Measurements from ENCODE around the gene NR2F2. TPM values are rescaled to one million over a fixed set of nuclear protein-coding genes. Genes with fewer than 3 reads are reported as not detected.

The NR2F2 gene
- total and polyA plus RNA-seq, 10 donors = 18.6 to 256 (median 111) TPM

DNA sequence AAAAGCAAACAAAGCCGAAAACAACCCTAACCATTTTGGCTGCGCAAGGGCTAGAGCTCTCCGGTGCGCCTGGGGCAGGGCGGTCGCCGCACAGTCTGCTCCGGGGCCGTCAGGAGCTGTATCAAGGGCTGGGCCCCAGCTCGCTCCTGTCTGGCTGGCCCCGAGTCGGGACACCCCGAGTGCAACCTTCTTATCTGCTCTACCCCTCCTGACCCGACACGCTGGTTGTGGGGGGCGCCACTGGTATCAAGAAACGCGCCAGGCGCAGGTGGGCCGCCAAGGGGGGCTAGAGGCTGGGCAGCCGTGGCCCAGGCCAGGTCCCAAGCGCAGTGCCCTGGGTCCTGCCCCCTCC lies 36.0 kb downstream of the NR2F2 start:
- intact Hi-C loops (cut with DNase I; ENCODE audit: low total_unique reads) = no loop called here
- Histone ChIP-seq H3K27ac (no peak overlapping the region), H3K36me3 (no peaks in the 10 kb centered on the region), H3K27me3 (replicated peaks in 1 of 7) (peaks cover 0 to 95% (median 42%) of the 10 kb centered on the region in 7 donors), H3K9me3 (peaks cover 0 to 12% (median 0%) of the 10 kb centered on the region in 8 donors), H3K4me1 (no peaks in the 10 kb centered on the region), H3K4me3 (no peak overlapping the region)
- WGBS, 5 donors = 23 to 31% (median 25%) methylated on average over 21 to 22 of the region's 22 CpGs
- no peak for DNase-seq
- TF ChIP-seq POLR2A (IDR thresholded peaks at IDR 0.05) = no peak
- peak in 1 of 3 donors; percentile 26 for TF ChIP-seq POLR2AphosphoS5 (IDR thresholded peaks at IDR 0.05)

DNA sequence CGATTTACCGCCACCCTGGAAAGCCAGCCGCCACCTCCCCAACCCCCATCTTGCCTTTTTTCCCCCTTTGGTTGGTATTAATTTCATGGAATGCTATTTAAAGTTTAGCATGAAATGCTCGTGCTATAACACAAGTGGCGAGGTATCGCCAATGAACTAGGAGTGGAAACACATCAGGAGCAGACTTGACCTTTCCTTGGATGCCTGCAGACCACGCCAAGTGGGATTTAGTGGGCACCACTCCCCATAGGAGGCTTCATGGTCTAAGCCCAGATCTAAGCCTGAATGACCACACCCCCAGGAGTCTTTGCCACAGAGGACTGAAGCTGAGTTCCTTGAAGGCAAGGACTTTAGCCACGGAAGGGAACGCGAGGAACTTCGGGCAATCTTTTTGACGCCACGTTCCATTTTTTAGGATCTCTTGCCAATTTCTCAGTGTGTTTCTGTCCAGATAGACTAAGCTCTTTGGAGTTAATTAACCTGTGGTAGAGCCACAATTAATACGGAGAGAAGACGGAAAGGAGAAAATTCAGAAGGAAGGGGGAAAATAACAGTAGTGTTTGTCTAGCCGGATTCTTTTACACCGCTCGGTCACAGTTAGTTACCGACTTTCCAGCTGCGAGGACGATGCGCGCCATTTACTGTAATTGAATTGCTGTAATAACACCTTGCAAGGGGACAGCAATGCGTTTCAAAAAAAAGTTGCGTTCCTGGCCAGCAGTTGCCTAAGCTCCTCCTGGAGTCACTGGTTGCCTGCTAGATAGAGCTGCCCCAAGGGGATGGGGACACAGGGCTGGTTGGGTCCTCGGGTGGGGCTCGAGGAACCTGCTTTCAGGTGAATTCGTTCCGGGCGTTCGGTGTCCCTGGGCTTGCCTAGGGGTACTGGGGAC lies 37.1 kb downstream of the NR2F2 start:
- peaks cover 0 to 12% (median 0%) of the 10 kb centered on the region in 8 donors for H3K9me3 ChIP-seq
- 15 to 32% (median 23%) methylated on average over 31 of the region's 31 CpGs for WGBS, 5 donors
- peak overlapping the region in 6 of 8 donors; percentile 13 to 51 (median 22) for H3K4me3 ChIP-seq
- no peaks in the 10 kb centered on the region for H3K36me3 ChIP-seq
- peaks cover 0 to 85% (median 36%) of the 10 kb centered on the region in 7 donors for H3K27me3 ChIP-seq (replicated peaks in 1 of 7)
- no peaks in the 10 kb centered on the region for H3K4me1 ChIP-seq
- intact Hi-C loops (cut with DNase I; ENCODE audit: low total_unique reads) = no loop called here
- DNase-seq = no peak
- H3K27ac ChIP-seq = no peak overlapping the region
- no peak for TF ChIP-seq POLR2AphosphoS5 (IDR thresholded peaks at IDR 0.05)
- no peak for TF ChIP-seq POLR2A (IDR thresholded peaks at IDR 0.05)
- TF ChIP-seq, protein P1, sequence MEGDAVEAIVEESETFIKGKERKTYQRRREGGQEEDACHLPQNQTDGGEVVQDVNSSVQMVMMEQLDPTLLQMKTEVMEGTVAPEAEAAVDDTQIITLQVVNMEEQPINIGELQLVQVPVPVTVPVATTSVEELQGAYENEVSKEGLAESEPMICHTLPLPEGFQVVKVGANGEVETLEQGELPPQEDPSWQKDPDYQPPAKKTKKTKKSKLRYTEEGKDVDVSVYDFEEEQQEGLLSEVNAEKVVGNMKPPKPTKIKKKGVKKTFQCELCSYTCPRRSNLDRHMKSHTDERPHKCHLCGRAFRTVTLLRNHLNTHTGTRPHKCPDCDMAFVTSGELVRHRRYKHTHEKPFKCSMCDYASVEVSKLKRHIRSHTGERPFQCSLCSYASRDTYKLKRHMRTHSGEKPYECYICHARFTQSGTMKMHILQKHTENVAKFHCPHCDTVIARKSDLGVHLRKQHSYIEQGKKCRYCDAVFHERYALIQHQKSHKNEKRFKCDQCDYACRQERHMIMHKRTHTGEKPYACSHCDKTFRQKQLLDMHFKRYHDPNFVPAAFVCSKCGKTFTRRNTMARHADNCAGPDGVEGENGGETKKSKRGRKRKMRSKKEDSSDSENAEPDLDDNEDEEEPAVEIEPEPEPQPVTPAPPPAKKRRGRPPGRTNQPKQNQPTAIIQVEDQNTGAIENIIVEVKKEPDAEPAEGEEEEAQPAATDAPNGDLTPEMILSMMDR (IDR thresholded peaks at IDR 0.05 in 8 of 11, conservative IDR thresholded peaks at IDR 0.05 in 3 of 11) = no peak

DNA sequence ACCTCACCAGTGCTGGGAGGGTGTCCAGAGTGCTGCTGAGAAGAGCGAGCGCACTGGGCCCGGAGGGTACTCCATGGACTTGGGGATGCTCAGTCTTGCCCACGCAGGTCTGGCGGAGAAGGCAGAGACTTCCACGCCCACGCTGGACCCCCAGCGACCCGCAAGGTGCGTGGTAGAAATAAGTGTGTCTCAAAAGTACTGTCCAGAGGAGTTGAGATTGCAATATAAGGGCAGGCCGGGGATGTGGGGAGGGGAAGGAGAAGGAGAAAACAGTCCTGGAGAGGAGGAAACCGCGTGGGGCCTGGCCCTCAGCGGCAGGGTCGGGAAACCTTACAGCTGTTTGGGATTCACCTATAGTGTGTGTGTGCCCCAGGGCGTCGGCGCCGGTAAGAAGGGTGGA lies 38.9 kb downstream of the NR2F2 start:
- peaks cover 0 to 12% (median 0%) of the 10 kb centered on the region in 8 donors for H3K9me3 ChIP-seq
- DNase-seq = no peak
- intact Hi-C loops (cut with DNase I; ENCODE audit: low total_unique reads) = no loop called here
- TF ChIP-seq, protein P1 (IDR thresholded peaks at IDR 0.05 in 8 of 11, conservative IDR thresholded peaks at IDR 0.05 in 3 of 11) = no peak
- TF ChIP-seq POLR2AphosphoS5 (IDR thresholded peaks at IDR 0.05) = no peak
- no peak for TF ChIP-seq POLR2A (IDR thresholded peaks at IDR 0.05)
- no peaks in the 10 kb centered on the region for H3K36me3 ChIP-seq
- peaks cover 0 to 67% (median 23%) of the 10 kb centered on the region in 7 donors for H3K27me3 ChIP-seq (replicated peaks in 1 of 7)
- WGBS, 5 donors = 32 to 61% (median 43%) methylated on average over 19 of the region's 19 CpGs
- H3K4me3 ChIP-seq = no peak overlapping the region
- no peaks in the 10 kb centered on the region for H3K4me1 ChIP-seq
- H3K27ac ChIP-seq = no peak overlapping the region

DNA sequence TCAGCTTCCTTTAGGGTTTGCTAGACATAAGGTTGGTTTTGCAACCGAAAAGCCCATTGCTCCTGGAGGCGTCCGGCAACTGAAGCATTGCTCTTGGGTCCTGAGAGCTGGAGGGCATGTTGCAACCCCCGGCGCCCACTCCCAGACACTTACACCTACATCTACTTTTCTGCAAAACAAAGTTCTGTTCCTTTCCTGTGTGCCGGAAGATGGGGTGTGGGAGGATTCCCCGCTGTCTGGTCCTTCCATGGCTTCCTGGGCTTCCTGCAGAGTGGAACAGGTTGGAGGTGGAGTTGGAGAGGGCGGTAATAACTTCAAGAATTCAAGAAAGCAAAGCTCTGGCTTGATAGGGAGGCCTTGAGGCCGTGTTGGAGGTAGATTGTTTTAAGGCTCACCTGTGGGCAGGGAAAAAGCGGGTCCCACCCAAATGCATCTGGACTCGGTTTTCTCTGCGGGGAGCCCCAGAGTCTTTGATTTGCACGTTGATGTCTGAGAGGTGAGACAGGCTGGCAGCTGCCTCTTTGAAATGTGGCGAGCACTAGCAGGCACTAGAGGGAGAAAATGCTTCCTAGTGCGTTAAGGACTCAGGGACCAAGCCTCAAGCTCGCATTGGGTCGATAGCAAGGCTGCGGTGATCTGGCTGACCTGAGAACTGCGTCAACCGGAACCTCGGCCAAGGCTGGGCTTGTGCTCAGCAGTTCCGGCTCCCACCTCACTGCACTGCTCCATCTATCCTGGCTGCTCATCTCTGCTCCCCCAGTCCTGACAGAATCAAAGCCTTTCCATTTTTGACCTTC lies 39.5 kb downstream of the NR2F2 start:
- H3K27me3 ChIP-seq (replicated peaks in 1 of 7) = peaks cover 0 to 60% (median 23%) of the 10 kb centered on the region in 7 donors
- 27 to 47% (median 33%) methylated on average over 22 of the region's 22 CpGs for WGBS, 5 donors
- H3K4me1 ChIP-seq = no peaks in the 10 kb centered on the region
- H3K27ac ChIP-seq = no peak overlapping the region
- H3K36me3 ChIP-seq = no peaks in the 10 kb centered on the region
- H3K9me3 ChIP-seq = peaks cover 0 to 12% (median 0%) of the 10 kb centered on the region in 8 donors
- intact Hi-C loops (cut with DNase I; ENCODE audit: low total_unique reads) = no loop called here
- H3K4me3 ChIP-seq = no peak overlapping the region
- DNase-seq = no peak
- TF ChIP-seq POLR2A (IDR thresholded peaks at IDR 0.05) = no peak
- TF ChIP-seq, protein P1 (IDR thresholded peaks at IDR 0.05 in 8 of 11, conservative IDR thresholded peaks at IDR 0.05 in 3 of 11) = no peak
- no peak for TF ChIP-seq POLR2AphosphoS5 (IDR thresholded peaks at IDR 0.05)

Data from spleen (tissue), 11 donors.